Esophagus muscularis mucosa (tissue), 3 donors: ENCODE results near the gene CPD.
"Not testable (repeated sequence)": the region's sequence is repeated elsewhere in the genome, so short reads cannot be mapped to it uniquely, and the experiment has no call there.

Experiments used
- CTCF ChIP-seq, 3 experiments: fragments of 200-600 bp in 2 of 3; fragments of 450-650 bp in 1 of 3; sonication (generic) in 2 of 3; IDR thresholded peaks; one replicate each; pipeline ENCODE4 v1.5.1; 2017 to 2019; ENCODE audit warnings: antibody characterized with exemption in 3 of 3, mild to moderate bottlenecking in 2 of 3, moderate library complexity in 1 of 3
- POLR2A ChIP-seq: fragments of 450-650 bp; IDR thresholded peaks from one replicate; pipeline ENCODE4 v1.6.1; 2017; ENCODE audit warnings: antibody characterized with exemption, moderate library complexity, mild to moderate bottlenecking, low read depth
- POLR2AphosphoS5 ChIP-seq, 2 donors: sonication (generic); formaldehyde crosslinking; IDR thresholded peaks; one replicate each; pipeline ENCODE4 v1.6.1; 2017; ENCODE audit warnings: antibody characterized with exemption in 2 of 2

GRCh38 chr17:30410627-30411026 is 31.9 kb downstream of the CPD start:
- TF ChIP-seq POLR2AphosphoS5 (IDR thresholded peaks at IDR 0.05); POLR2A; CTCF (IDR thresholded peaks at IDR 0.05): not testable (repeated sequence)
